SJCRH30 (cell line): ENCODE data around the gene KIAA1586. TPM values are rescaled to one million over a fixed set of nuclear protein-coding genes. Genes with fewer than 3 reads are reported as not detected.
"Not testable (repeated sequence)": the region's sequence is repeated elsewhere in the genome, so short reads cannot be mapped to it uniquely, and the experiment has no call there.

Source experiments
- DNase-seq, 2 experiments: peaks; one replicate each; pipeline ENCODE4 v3.0.0-alpha.2; 2015 to 2020
- H3K27ac ChIP-seq: fragments of 250-450 bp; sonication (Bioruptor Pico); 2 replicates; pipeline ENCODE4 v1.5.1; 2020; ENCODE audit warnings: mild to moderate bottlenecking, moderate library complexity
- H3K27me3 ChIP-seq: fragments of 250-450 bp; sonication (Bioruptor Pico); 2 replicates; pipeline ENCODE4 v1.5.1; 2020; ENCODE audit warnings: mild to moderate bottlenecking, moderate library complexity
- H3K36me3 ChIP-seq: fragments of 250-450 bp; sonication (Bioruptor Pico); 2 replicates; pipeline ENCODE4 v1.5.1; 2020; ENCODE audit warnings: mild to moderate bottlenecking, moderate library complexity
- H3K4me1 ChIP-seq: fragments of 250-450 bp; sonication (Bioruptor Pico); 2 replicates; pipeline ENCODE4 v1.5.1; 2020; ENCODE audit warnings: mild to moderate bottlenecking, moderate library complexity
- H3K4me3 ChIP-seq: fragments of 250-450 bp; sonication (Bioruptor Pico); 2 replicates; pipeline ENCODE4 v1.5.1; 2020; ENCODE audit warnings: mild to moderate bottlenecking, moderate library complexity
- H3K9me3 ChIP-seq: fragments of 250-450 bp; sonication (Bioruptor Pico); replicated peaks from 2 replicates; pipeline ENCODE4 v1.5.1; 2020; ENCODE audit warnings: mild to moderate bottlenecking, moderate library complexity
- total RNA-seq: library from RNA; depleted of rRNA; stranded (reverse); fragments of >200 nt; shearing (Covaris generic); gene quantifications from 2 replicates; pipeline ENCODE4 v1.2.3, GENCODE V29; 2014; rRNA removed

KIAA1586 gene, protein sequence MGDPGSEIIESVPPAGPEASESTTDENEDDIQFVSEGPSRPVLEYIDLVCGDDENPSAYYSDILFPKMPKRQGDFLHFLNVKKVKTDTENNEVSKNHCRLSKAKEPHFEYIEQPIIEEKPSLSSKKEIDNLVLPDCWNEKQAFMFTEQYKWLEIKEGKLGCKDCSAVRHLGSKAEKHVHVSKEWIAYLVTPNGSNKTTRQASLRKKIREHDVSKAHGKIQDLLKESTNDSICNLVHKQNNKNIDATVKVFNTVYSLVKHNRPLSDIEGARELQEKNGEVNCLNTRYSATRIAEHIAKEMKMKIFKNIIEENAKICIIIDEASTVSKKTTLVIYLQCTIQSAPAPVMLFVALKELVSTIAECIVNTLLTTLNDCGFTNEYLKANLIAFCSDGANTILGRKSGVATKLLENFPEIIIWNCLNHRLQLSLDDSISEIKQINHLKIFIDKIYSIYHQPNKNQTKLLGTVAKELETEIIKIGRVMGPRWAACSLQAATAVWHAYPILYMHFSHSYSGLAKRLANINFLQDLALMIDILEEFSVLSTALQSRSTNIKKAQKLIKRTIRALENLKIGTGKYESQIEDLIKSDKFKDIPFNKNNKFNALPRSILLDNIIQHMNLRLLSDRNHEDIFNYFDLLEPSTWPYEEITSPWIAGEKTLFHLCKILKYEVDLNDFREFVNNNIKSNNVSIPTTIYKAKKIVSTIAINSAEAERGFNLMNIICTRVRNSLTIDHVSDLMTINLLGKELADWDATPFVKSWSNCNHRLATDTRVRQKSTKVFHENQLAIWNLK
- 20.9 and 25.0 TPM in 2 replicates for total RNA-seq

DNA sequence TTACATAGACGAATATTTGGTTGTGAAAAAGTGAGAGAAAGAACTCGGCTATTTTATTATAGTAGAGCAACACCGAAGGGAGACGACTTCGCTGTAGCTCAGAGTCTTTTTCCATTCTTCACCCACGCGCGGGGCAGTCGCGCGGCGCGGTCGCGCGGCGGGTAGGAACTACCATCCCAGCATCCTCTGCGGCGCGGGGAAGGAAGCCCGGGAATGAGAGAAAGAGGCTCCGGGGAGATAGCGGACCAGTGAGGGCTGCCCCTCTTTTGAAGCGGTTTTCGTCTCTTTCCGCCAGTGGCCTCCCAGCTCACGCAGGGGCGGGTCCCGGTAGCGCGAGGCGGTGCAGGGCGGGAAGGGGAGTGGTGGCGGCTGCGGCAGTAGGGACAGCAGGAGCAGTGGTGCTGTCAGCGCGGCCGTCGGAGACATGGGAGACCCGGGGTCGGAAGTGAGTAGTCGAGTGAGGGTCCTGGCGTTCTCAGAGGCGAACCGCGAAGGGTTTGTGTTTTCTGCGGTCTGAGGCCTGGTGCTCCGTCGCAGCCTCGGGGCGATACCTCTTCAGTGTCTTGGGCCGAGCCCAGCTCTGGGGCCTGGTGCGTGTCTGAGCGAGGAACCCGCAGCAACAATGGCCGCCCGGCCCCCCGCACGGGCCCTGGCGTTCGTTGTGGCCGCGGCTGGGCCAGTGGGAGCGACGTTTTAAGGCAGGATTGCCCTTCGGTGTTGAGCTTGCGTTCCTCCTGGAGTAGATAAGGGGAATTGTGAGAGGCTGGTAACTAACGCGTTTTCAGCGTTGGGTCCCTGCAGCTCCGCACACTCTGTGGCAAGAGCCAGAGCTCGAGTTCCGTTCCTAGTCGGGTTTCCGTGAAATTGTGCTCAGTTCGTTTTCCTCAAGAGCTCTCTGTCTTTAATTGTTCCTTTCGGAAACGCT is at the start of gene KIAA1586:
TSS of gene KIAA1586 (plus strand) at position 362 of the 925 bp plus-strand sequence. CDS start at position 425, 63 bp downstream.
- H3K4me3 ChIP-seq = peak within 1 kb of the TSS; percentile 64
- H3K4me1 ChIP-seq = not testable (repeated sequence)

DNA sequence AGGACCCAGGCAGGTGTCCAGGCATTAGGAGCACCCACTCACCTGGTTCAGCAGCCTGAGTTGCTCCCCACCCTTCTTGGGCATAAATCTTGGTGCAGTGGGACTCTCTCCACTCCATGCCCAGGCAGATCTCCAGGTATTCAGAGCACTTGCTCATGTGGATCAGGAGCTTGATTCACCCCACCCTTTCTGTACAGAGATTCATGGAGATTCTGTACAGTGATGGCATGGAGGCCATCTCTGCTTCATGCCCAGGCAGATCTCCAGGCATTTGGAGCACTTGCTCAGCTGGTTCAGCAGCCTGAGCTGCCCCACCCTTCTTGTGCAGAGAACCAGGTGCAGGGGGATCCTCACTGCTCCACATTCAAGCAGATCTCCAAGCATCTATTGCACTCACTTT is 47.4 kb upstream of the KIAA1586 start:
- no peak overlapping the region for H3K27ac ChIP-seq
- H3K9me3 ChIP-seq = no peaks in the 10 kb centered on the region
- DNase-seq = no peak
- no peaks in the 10 kb centered on the region for H3K4me1 ChIP-seq
- H3K36me3 ChIP-seq = no peaks in the 10 kb centered on the region
- H3K4me3 ChIP-seq = no peak overlapping the region
- no peaks in the 10 kb centered on the region for H3K27me3 ChIP-seq

More for the DNA sequence above, at the start of gene KIAA1586:
- H3K36me3 ChIP-seq, H3K9me3 ChIP-seq, H3K27me3 ChIP-seq: not testable (repeated sequence)
- H3K27ac ChIP-seq = peak within 1 kb of the TSS; percentile 76
- peak; percentile 89 for DNase-seq

DNA sequence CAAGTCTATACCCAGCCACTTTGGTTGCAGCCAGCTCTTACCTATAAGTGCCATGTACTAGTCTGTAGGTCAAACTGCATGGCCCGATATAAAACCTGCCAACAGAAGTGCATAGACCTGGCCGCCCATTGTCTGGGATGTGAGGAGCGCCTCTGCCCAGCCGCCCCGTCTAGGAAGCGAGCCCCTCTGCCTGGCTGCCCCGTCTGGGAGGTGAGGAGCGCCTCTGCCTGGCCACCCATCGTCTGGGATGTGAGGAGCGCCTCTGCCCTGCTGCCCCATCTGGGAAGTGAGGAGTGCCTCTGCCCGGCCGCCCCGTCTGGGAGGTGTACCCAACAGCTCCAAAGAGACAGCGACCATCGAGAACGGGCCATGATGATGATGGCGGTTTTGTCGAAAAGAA is 46.7 kb upstream of the KIAA1586 start:
- H3K36me3 ChIP-seq, H3K9me3 ChIP-seq, H3K27me3 ChIP-seq, DNase-seq, H3K4me3 ChIP-seq, H3K27ac ChIP-seq, H3K4me1 ChIP-seq: not testable (repeated sequence)

DNA sequence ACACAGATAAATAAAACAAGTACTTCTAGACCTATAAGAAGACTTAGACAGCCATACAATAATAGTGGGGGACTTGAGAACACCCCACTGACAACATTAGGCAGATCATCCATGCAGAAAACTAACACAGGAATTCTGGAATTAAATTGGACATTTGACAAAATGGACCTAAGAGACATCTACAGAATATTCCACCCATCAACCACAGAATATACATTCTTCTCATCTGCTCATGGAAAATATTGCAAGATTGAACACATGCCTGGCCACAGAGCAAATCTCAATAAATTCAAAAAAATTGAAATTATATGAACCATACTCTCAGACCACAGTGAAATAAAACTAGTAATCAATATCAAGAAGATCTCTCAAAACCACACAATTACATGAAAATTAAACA is 44.3 kb upstream of the KIAA1586 start:
- Histone ChIP-seq H3K36me3 (no peaks in the 10 kb centered on the region), H3K27ac (no peak overlapping the region), H3K4me1 (no peaks in the 10 kb centered on the region), H3K27me3 (no peaks in the 10 kb centered on the region), H3K4me3 (no peak overlapping the region), H3K9me3 (no peaks in the 10 kb centered on the region)
- no peak for DNase-seq

DNA sequence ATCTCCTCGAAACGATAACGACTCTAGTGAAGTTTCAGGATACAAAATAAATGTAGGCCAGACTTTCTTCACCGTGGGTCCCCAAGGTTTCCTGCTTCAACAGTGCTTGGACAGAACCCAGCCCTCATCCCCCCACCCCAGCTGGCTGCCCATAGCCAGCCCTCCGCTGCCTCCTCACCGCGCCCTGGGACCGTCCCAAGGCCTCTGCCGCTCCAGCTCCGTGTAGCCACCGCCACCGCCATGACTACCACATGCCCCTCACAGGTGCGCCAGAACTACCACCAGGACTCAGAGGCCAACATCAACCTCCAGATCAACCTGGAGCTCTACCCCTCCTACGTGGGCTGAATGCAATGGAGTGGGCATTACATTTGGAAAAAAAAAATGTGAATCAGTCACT is 42.2 kb upstream of the KIAA1586 start:
- Histone ChIP-seq H3K4me1 (no peaks in the 10 kb centered on the region), H3K27me3 (no peaks in the 10 kb centered on the region), H3K27ac (no peak overlapping the region), H3K9me3 (no peaks in the 10 kb centered on the region), H3K4me3 (no peak overlapping the region), H3K36me3 (no peaks in the 10 kb centered on the region)
- no peak for DNase-seq

DNA sequence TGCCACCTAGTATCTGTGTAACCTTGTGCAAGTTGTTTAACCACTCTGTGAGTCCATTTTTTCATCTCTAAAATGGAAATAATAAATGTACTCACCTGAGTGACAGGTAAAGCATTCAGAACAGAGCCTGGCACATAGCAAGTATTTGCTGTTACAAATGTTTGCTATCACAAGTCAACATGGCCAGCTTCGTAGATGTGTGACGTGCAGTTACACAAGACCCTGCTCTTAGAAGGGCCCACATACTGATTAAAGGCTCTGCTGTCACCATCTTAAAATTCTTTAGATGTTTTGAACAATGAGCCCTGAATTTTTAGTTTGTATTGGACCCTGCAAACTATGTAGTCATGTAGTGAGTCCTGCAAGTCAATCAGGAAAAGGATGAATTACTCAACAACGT is 40.4 kb upstream of the KIAA1586 start:
- Histone ChIP-seq H3K36me3 (no peaks in the 10 kb centered on the region), H3K27me3 (no peaks in the 10 kb centered on the region), H3K9me3 (no peaks in the 10 kb centered on the region), H3K4me3 (no peak overlapping the region), H3K4me1 (no peaks in the 10 kb centered on the region), H3K27ac (no peak overlapping the region)
- DNase-seq = no peak

DNA sequence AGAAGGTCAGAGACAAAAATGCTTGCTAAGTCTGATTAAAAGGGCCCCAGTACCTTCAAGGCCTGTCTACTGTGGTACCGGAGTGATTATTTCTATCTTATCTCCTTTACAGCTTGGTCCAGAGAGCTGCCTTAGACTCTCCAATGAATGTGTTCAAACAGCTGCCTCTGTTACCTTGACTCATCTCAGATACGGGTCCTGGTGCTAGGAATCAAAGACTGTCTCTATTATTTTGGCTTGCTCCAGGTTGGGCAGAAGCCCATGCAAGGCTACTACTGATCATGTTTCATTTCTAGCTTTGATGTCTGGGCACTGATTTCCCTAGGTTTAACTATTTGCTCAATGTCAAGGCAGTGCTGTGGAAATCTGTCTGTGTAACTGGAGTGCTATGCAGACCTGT is 38.4 kb upstream of the KIAA1586 start:
- H3K4me3 ChIP-seq, H3K27me3 ChIP-seq, H3K9me3 ChIP-seq, H3K4me1 ChIP-seq, H3K27ac ChIP-seq, H3K36me3 ChIP-seq: not testable (repeated sequence)
- peak in 1 of 2 experiments; percentile 2 for DNase-seq

DNA sequence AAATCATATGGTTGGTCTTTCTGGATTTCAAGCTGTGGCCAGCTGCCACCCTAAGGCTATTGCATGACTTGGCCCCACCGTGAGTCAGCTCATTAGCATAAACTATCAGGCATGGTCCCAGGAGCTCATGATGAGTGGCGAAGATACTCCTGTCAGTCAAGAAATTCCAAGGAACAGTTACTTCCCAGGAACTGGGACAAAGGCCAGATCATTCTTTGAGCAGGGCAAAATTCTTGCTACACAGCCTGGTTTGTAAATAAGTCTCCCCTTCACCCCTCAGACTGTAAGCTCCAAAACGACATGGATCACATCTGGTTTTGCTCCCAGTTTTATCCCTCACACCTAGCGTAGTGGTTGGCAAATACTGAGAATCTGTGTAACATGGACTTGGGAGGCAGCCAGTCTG is 33.0 kb upstream of the KIAA1586 start:
- Histone ChIP-seq H3K9me3 (no peaks in the 10 kb centered on the region), H3K36me3 (no peaks in the 10 kb centered on the region), H3K4me3 (no peak overlapping the region), H3K4me1 (no peaks in the 10 kb centered on the region), H3K27me3 (no peaks in the 10 kb centered on the region), H3K27ac (no peak overlapping the region)
- peak; percentile 27 to 51 for DNase-seq

DNA sequence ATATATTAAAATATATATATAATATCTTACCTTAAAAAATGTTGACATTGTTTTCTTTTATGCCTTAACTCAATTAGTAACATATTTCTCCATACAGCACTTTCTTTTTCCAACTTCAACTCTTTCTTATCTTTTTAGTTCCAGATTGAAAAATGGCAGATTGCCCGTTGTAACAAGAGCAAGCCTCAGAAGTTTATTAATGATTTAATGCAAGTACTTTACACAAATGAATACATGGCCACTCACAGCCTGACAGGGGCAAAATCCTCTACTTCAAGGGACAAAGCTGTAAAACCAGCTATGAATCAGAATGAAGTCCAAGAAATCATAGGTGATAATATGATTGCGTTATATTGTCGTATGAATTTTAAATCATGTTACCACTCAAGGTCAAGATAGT is 29.4 kb upstream of the KIAA1586 start:
- no peak overlapping the region for H3K4me3 ChIP-seq
- H3K9me3 ChIP-seq = no peaks in the 10 kb centered on the region
- H3K4me1 ChIP-seq = peaks cover 5% of the 10 kb centered on the region
- H3K27ac ChIP-seq = no peak overlapping the region
- no peak for DNase-seq
- no peaks in the 10 kb centered on the region for H3K36me3 ChIP-seq
- H3K27me3 ChIP-seq = no peaks in the 10 kb centered on the region

DNA sequence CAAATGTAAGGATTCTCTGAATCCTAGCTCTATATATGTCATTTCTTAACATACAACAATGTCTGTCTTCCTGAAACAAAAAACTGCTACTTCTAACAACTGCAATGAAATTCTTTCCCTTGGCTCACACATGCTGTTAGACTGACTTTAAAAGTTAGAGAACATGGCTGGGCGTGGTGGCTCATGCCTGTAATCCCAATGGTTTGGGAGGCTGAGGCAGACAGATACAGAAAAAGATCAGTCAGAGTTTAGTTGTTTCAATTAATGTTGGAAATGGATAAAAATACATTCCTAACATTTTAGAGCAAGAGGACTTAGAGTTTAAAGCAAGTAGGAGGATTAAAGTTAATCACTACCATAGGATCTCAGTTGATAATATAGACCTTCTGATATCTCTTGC is 28.7 kb upstream of the KIAA1586 start:
- no peak for DNase-seq

DNA sequence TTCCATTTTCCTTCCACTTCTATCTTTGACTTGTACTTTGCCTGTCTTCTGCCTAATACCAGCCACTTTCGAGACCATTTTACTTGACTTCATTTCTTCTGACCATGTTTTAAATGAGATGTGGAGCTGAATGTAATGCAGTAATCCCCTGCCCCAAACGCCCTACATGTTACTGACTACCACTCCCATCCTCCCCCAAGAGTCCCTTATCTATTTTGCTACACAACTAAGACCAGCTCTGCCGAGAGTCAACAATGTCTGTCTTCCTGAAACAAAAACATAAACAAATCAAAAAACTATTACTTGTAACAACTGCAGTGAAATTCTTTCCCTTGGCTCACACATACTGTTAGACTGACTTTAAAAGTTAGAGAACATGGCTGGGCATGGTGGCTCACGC is 27.1 kb upstream of the KIAA1586 start:
- Histone ChIP-seq H3K27ac (no peak overlapping the region), H3K36me3 (no peaks in the 10 kb centered on the region), H3K4me1 (peaks cover 5% of the 10 kb centered on the region), H3K9me3 (no peaks in the 10 kb centered on the region), H3K4me3 (no peak overlapping the region), H3K27me3 (no peaks in the 10 kb centered on the region)
- no peak for DNase-seq

More for the DNA sequence above, 28.7 kb upstream of the KIAA1586 start:
- no peaks in the 10 kb centered on the region for H3K36me3 ChIP-seq
- no peaks in the 10 kb centered on the region for H3K27me3 ChIP-seq
- peaks cover 5% of the 10 kb centered on the region for H3K4me1 ChIP-seq
- H3K9me3 ChIP-seq = no peaks in the 10 kb centered on the region
- H3K27ac ChIP-seq = no peak overlapping the region
- H3K4me3 ChIP-seq = no peak overlapping the region

DNA sequence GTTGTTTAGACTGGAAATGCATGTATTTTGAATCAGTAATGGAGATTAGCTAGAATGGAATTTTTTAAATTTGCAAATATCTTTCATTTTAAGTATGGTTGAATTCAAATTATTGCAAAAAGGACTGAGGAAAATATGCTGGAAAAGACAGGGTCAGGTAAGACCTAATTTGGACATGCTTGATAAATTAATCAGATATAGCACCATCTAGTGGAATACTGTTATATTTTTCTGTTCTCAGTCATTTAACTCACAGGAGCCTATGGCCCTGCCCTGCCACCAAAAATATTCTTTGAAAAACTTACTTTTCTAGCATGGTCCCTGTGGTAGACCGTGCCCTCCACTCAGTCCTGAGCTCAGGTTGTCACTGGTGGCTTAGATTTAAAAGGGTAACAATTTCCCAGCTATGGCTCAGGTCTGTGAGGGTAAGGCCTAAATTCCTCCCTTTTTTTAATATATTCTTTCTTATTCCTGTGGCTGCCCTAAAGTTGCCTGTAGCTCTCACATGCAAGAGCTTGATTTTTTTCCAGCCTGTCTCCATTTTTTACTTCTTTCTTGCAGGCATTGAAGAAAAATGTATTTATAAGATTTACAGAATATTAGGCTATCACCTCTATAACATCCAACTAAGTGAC is 25.3 kb upstream of the KIAA1586 start:
- H3K27ac ChIP-seq = no peak overlapping the region
- DNase-seq = peak in 1 of 2 experiments; percentile 50
- H3K36me3 ChIP-seq = no peaks in the 10 kb centered on the region
- H3K9me3 ChIP-seq = no peaks in the 10 kb centered on the region
- peaks cover 5% of the 10 kb centered on the region for H3K4me1 ChIP-seq
- H3K27me3 ChIP-seq = no peaks in the 10 kb centered on the region
- no peak overlapping the region for H3K4me3 ChIP-seq

DNA sequence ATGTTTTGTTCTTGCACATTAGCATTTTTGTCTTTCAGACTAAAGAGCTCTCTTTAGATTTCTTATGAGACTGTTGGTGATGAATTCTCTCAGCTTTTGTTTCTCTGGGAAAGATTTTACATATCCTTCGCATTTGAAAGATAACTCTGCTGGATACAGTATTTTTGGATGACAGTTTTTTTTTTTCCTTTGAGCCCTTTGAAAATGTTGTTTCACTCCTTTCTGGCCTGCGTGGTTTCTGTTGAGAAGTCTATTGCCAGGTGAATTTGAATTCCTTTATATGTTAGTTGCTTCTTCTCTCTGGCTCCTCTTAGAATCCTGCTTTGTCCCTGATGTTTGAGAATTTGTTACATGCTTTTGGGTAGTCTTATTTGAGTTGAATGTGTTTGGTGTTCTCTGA is 22.2 kb upstream of the KIAA1586 start:
- H3K36me3 ChIP-seq = no peaks in the 10 kb centered on the region
- H3K27ac ChIP-seq = no peak overlapping the region
- no peak for DNase-seq
- H3K4me1 ChIP-seq = peaks cover 5% of the 10 kb centered on the region
- no peaks in the 10 kb centered on the region for H3K27me3 ChIP-seq
- H3K9me3 ChIP-seq = no peaks in the 10 kb centered on the region
- H3K4me3 ChIP-seq = no peak overlapping the region

DNA sequence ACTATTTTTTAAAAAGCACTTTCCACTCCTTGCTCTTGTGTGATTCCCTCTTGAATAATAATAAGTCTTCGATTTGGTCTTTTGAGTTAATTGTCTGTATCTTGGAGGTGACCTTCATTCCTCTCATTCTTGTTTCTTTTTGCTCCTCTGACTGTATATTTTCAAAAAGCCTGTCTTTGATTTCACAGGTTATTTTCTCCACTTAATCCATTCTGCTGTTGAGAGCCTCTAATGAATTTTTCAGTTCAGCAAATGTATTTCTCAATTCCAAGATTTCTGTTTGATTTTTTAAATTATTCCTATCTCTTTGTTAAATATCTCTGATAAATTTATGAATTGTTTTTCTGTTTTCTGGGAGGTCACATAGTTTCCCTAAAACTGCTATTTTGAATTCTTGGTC is 21.7 kb upstream of the KIAA1586 start:
- no peak overlapping the region for H3K4me3 ChIP-seq
- H3K4me1 ChIP-seq = peaks cover 5% of the 10 kb centered on the region
- no peaks in the 10 kb centered on the region for H3K9me3 ChIP-seq
- DNase-seq = no peak
- no peaks in the 10 kb centered on the region for H3K36me3 ChIP-seq
- H3K27me3 ChIP-seq = no peaks in the 10 kb centered on the region
- H3K27ac ChIP-seq = no peak overlapping the region
